SK-N-SH treated with all-trans-retinoic acid at 6 μM for 48 hours (cell line): ENCODE results near the gene ANKRD44.

ENCODE experiments used
- ATAC-seq: fragments of 200-7000 bp; cut with Tn5 transposase; 3 replicates; pipeline ENCODE4 v1.9.1; 2020; ENCODE audit warnings: mild to moderate bottlenecking, moderate library complexity
- ARNTL ChIP-seq: fragments of 450-650 bp; formaldehyde crosslinking; IDR thresholded peaks from 2 replicates; pipeline ENCODE4 v1.5.0; 2020; ENCODE audit warnings: low read depth, mild to moderate bottlenecking, moderate library complexity, borderline replicate concordance
- BACH2 ChIP-seq: fragments of 250-450 bp; sonication (Bioruptor Pico); IDR thresholded peaks from 2 replicates; pipeline ENCODE4 v1.9.0; 2021; ENCODE audit warnings: mild to moderate bottlenecking, borderline replicate concordance
- CSDC2 ChIP-seq: fragments of 250-450 bp; sonication (Bioruptor Pico); IDR thresholded peaks from 2 replicates; pipeline ENCODE4 v1.5.0; 2020; ENCODE audit warnings: mild to moderate bottlenecking, moderate library complexity
- ESRRG ChIP-seq: fragments of 250-450 bp; sonication (Bioruptor Pico); IDR thresholded peaks from 2 replicates; pipeline ENCODE4 v1.6.1; 2021; ENCODE audit warnings: mild to moderate bottlenecking
- GLIS3 ChIP-seq: fragments of 250-450 bp; sonication (Bioruptor Pico); IDR thresholded peaks from 2 replicates; pipeline ENCODE4 v1.5.0; 2020; ENCODE audit warnings: mild to moderate bottlenecking, moderate library complexity
- ISL1 ChIP-seq: fragments of 250-450 bp; sonication (Bioruptor Pico); IDR thresholded peaks from 2 replicates; pipeline ENCODE4 v2.1.2; 2022; ENCODE audit warnings: mild to moderate bottlenecking, moderate library complexity
- OSR1 ChIP-seq: fragments of 250-450 bp; sonication (Bioruptor Pico); IDR thresholded peaks from 2 replicates; pipeline ENCODE4 v1.8.0; 2022; ENCODE audit warnings: moderate library complexity, mild to moderate bottlenecking, inconsistent platforms
- PPARA ChIP-seq: fragments of 250-450 bp; sonication (Bioruptor Pico); IDR thresholded peaks from 2 replicates; pipeline ENCODE4 v1.5.0; 2020; ENCODE audit warnings: mild to moderate bottlenecking, borderline replicate concordance
- RARB ChIP-seq: fragments of 250-450 bp; sonication (Bioruptor Pico); IDR thresholded peaks from 2 replicates; pipeline ENCODE4 v1.8.0; 2021; ENCODE audit warnings: mild to moderate bottlenecking, moderate library complexity
- SNAI2 ChIP-seq: fragments of 250-450 bp; sonication (Bioruptor Pico); IDR thresholded peaks from 2 replicates; pipeline ENCODE4 v1.5.0; 2020; ENCODE audit warnings: mild to moderate bottlenecking, moderate library complexity
- TCF4 ChIP-seq: fragments of 250-450 bp; sonication (Bioruptor Pico); IDR thresholded peaks from 2 replicates; pipeline ENCODE4 v1.8.0; 2021; ENCODE audit warnings: mild to moderate bottlenecking, moderate library complexity, borderline replicate concordance
- ZC3H10 ChIP-seq: fragments of 250-450 bp; sonication (Bioruptor Pico); IDR thresholded peaks from 2 replicates; pipeline ENCODE4 v1.5.1; 2021; ENCODE audit warnings: mild to moderate bottlenecking, moderate library complexity
- ZFP3 ChIP-seq: fragments of 250-450 bp; sonication (Bioruptor Pico); IDR thresholded peaks from 2 replicates; pipeline ENCODE4 v1.5.0; 2020; ENCODE audit warnings: mild to moderate bottlenecking, moderate library complexity
- ZFP30 ChIP-seq: fragments of 450-650 bp; formaldehyde crosslinking; IDR thresholded peaks from 2 replicates; pipeline ENCODE4 v1.5.0; 2022; ENCODE audit warnings: mild to moderate bottlenecking, moderate library complexity
- ZNF565 ChIP-seq: fragments of 450-650 bp; formaldehyde crosslinking; conservative IDR thresholded peaks from 2 replicates; pipeline ENCODE4 v1.5.0; 2020; ENCODE audit warnings: low read depth, mild to moderate bottlenecking, moderate library complexity
- ZNF70 ChIP-seq: fragments of 450-650 bp; formaldehyde crosslinking; IDR thresholded peaks from 2 replicates; pipeline ENCODE4 v1.5.0; 2020; ENCODE audit warnings: mild to moderate bottlenecking, moderate library complexity
- ZNF8 ChIP-seq: fragments of 450-650 bp; formaldehyde crosslinking; IDR thresholded peaks from 2 replicates; pipeline ENCODE4 v1.5.0; 2020; ENCODE audit warnings: mild to moderate bottlenecking, moderate library complexity
- TF ChIP-seq, protein P1 (sequence below): fragments of 250-450 bp; sonication (Bioruptor Pico); IDR thresholded peaks from 2 replicates; pipeline ENCODE4 v1.5.1; 2020; ENCODE audit warnings: low read depth, mild to moderate bottlenecking, moderate library complexity
- TF ChIP-seq, protein P2 (sequence below): fragments of 250-450 bp; sonication (Bioruptor Pico); IDR thresholded peaks from 2 replicates; pipeline ENCODE4 v1.8.0; 2020; ENCODE audit warnings: mild to moderate bottlenecking, moderate library complexity, borderline replicate concordance
- TF ChIP-seq, protein P3 (sequence below): fragments of 250-450 bp; sonication (Bioruptor Pico); IDR thresholded peaks from 2 replicates; pipeline ENCODE4 v1.5.1; 2021; ENCODE audit warnings: mild to moderate bottlenecking, moderate library complexity

The ANKRD44 gene

DNA sequence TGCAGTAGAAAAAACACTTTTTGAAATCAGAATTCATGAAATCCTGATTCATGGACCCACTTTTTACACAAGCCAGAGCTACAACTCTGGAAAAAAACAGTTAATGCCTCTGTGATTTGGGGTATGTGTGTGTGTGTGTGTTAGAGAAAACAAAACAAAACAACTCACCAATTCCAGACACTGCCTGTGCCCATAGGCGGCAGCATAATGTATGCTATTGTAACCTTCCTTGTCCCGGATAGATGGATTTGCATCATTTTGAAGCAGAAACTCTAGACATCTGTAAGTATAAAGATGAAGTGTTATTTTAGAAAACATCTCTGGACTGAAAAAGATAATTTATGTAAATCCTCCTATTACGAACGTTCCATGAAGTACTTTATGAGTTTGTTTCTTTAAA is 232.0 kb downstream of the ANKRD44 start (continued):
- TF ChIP-seq, protein P1, sequence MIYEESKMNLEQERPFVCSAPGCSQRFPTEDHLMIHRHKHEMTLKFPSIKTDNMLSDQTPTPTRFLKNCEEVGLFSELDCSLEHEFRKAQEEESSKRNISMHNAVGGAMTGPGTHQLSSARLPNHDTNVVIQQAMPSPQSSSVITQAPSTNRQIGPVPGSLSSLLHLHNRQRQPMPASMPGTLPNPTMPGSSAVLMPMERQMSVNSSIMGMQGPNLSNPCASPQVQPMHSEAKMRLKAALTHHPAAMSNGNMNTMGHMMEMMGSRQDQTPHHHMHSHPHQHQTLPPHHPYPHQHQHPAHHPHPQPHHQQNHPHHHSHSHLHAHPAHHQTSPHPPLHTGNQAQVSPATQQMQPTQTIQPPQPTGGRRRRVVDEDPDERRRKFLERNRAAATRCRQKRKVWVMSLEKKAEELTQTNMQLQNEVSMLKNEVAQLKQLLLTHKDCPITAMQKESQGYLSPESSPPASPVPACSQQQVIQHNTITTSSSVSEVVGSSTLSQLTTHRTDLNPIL (CRISPR knock-in tag) = no peak
- no peak for TF ChIP-seq ZFP30
- no peak for TF ChIP-seq BACH2 (CRISPR knock-in tag)
- no peak for TF ChIP-seq GLIS3 (CRISPR knock-in tag)
- TF ChIP-seq TCF4 (CRISPR knock-in tag) = no peak
- TF ChIP-seq PPARA (CRISPR knock-in tag) = no peak

DNA sequence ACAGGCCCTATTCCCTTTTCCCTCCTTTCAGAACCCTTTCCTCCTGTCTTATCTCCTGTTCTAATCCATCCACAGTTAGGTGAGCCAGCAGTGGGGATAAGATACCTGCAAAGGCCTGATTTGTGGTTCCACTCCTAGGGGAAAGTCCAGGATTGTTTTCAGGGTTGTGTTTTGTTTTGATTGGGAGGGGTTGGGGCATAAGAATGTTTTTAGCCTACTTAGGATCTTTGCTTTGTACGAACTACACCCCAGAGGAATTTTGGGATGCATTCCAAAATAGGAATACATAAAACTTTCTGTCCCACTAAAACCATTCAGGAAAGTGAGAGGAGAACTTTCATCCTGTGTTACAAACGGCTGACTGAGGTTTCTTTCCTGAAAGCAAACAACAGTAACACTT is 233.2 kb downstream of the ANKRD44 start:
- TF ChIP-seq ZNF70 (CRISPR knock-in tag) = no peak
- no peak for TF ChIP-seq TCF4 (CRISPR knock-in tag)
- no peak for TF ChIP-seq ZC3H10 (CRISPR knock-in tag)
- no peak for TF ChIP-seq OSR1 (CRISPR knock-in tag)
- no peak for TF ChIP-seq CSDC2
- no peak for TF ChIP-seq ISL1 (CRISPR knock-in tag)
- TF ChIP-seq ZNF565 (CRISPR knock-in tag) = no peak
- TF ChIP-seq, protein P2, sequence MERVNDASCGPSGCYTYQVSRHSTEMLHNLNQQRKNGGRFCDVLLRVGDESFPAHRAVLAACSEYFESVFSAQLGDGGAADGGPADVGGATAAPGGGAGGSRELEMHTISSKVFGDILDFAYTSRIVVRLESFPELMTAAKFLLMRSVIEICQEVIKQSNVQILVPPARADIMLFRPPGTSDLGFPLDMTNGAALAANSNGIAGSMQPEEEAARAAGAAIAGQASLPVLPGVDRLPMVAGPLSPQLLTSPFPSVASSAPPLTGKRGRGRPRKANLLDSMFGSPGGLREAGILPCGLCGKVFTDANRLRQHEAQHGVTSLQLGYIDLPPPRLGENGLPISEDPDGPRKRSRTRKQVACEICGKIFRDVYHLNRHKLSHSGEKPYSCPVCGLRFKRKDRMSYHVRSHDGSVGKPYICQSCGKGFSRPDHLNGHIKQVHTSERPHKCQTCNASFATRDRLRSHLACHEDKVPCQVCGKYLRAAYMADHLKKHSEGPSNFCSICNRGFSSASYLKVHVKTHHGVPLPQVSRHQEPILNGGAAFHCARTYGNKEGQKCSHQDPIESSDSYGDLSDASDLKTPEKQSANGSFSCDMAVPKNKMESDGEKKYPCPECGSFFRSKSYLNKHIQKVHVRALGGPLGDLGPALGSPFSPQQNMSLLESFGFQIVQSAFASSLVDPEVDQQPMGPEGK (CRISPR knock-in tag) = no peak
- TF ChIP-seq RARB (CRISPR knock-in tag) = no peak
- TF ChIP-seq, protein P3, sequence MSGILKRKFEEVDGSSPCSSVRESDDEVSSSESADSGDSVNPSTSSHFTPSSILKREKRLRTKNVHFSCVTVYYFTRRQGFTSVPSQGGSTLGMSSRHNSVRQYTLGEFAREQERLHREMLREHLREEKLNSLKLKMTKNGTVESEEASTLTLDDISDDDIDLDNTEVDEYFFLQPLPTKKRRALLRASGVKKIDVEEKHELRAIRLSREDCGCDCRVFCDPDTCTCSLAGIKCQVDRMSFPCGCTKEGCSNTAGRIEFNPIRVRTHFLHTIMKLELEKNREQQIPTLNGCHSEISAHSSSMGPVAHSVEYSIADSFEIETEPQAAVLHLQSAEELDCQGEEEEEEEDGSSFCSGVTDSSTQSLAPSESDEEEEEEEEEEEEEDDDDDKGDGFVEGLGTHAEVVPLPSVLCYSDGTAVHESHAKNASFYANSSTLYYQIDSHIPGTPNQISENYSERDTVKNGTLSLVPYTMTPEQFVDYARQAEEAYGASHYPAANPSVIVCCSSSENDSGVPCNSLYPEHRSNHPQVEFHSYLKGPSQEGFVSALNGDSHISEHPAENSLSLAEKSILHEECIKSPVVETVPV = no peak
- TF ChIP-seq SNAI2 (CRISPR knock-in tag) = no peak
- ATAC-seq = no peak

DNA sequence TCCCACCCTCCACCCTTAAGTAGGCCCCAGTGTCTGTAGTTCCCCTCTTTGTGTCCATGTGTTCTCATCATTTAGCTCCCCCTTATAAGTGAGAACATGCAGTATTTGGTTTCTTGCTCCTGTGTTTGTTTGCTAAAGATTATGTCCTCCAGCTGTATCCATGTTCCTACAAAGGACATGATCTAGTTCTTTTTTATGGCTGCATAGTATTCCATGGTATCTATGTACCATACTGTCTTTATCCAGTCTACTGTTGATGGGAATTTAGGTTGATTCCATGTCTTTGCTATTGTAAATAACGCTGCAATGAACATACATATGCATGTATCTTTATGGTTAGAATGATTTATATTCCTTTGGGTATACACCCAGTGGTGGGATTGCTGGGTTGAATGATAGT is 233.9 kb downstream of the ANKRD44 start:
- TF ChIP-seq GLIS3 (CRISPR knock-in tag) (no peak), OSR1 (CRISPR knock-in tag) (no peak), TCF4 (CRISPR knock-in tag) (no peak), CSDC2 (no peak)
- TF ChIP-seq, all 23 proteins: peak for 0

DNA sequence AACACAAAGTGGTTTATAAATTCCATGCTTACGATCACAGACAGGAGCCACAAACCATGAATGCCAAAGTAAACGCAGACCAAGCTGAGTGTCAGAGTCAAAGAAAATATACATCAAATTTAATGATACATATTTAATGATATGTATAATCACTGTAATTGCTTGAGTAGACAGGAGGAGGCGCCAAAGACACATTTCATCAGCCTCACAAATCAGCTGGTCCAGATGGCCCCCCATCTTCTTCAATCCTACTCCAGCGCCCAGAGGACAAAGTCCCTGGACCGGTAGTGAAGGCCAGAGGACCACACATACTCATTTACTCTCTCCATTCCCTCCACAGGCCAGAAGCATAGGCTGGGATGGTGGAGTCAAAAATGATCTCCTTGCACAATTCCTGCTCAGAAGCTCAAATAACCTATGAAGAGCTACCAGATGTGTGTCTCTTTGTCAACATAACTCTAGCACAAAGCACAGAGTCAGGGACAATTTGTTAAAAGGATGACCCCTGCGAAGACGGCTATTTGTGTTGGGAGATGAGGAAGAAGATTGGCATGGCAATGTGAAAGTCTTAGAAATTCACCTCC is 234.7 kb downstream of the ANKRD44 start:
- ATAC-seq = no peak
- TF ChIP-seq ZC3H10 (CRISPR knock-in tag) (no peak), CSDC2 (no peak), ZNF8 (CRISPR knock-in tag) (no peak), BACH2 (CRISPR knock-in tag) (no peak), ARNTL (CRISPR knock-in tag) (no peak), ZFP3 (no peak), GLIS3 (CRISPR knock-in tag) (no peak), ZNF70 (CRISPR knock-in tag) (no peak), ESRRG (CRISPR knock-in tag) (no peak), OSR1 (CRISPR knock-in tag) (no peak)
- TF ChIP-seq, protein P3 = no peak

More for the DNA sequence above, 233.9 kb downstream of the ANKRD44 start:
- no peak for ATAC-seq

DNA sequence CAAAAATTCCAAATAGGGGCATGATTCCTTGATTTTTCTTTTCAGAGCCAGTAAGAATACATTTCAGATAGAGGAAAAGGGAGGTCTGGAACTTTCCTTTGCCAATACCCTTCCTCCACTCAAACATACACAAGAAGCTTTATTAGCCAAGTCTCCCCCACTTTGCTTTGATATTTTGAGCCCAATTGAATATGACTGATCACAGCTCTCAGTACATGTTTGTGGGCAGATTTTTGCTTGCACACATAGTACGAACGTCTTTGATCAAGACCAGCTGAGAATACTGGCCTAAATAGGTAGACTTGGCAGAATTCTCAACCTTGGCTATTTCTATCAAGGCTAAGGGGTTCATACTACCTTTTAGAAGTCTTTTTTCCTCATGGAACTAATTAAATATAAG is 235.3 kb downstream of the ANKRD44 start:
- ATAC-seq = no peak

More for the DNA sequence above, 235.3 kb downstream of the ANKRD44 start:
- no peak for TF ChIP-seq TCF4 (CRISPR knock-in tag)
- no peak for TF ChIP-seq ISL1 (CRISPR knock-in tag)
- TF ChIP-seq ZFP3 = no peak
